CD4-positive, alpha-beta T cell (primary cell): ENCODE results near the gene CCL28. TPM values are rescaled to one million over a fixed set of nuclear protein-coding genes. Genes with fewer than 3 reads are reported as not detected.

Experiments
- ATAC-seq: fragments of 200-7000 bp; cut with Tn5 transposase; one replicate; pipeline ENCODE4 v1.10.0; 2022; ENCODE audit warnings: mild to moderate bottlenecking; ENCODE audit not compliant: poor library complexity
- CTCF ChIA-PET: fragments of 350-600 bp; sonication (Branson Sonifier 250); formaldehyde crosslinking; loops from one replicate; lab custom pipeline; 2021; ENCODE audit warnings: antibody characterized with exemption, inconsistent platforms; lab: Charles Lee
- POLR2A ChIA-PET: fragments of 350-600 bp; sonication (Branson Sonifier 250); formaldehyde crosslinking; loops from one replicate; lab custom pipeline; 2021; ENCODE audit warnings: antibody characterized with exemption, inconsistent platforms; lab: Charles Lee
- DNase-seq, 14 experiments: peaks; one replicate each; pipeline ENCODE4 v3.0.0-alpha.2; 2013 to 2020; ENCODE audit warnings: mixed read lengths in 2 of 14
- H3K27ac ChIP-seq, 2 donors: one replicate each; pipeline versions ENCODE4 v1.5.1 to v1.7.0; 2013; ENCODE audit warnings: low read length in 2 of 2, low read depth in 1 of 2, mild to moderate bottlenecking in 1 of 2
- H3K27me3 ChIP-seq, 2 experiments: 1 replicate in 1 of 2; 2 replicates in 1 of 2; pipeline versions ENCODE4 v1.6.1 to v1.7.0; 2013; ENCODE audit warnings: low read length in 2 of 2, control low read depth in 1 of 2, mild to moderate bottlenecking in 1 of 2, moderate library complexity in 1 of 2; ENCODE audit not compliant: insufficient read depth in 2 of 2, control insufficient read depth in 1 of 2
- H3K36me3 ChIP-seq: one replicate; pipeline ENCODE4 v1.6.1; 2013; ENCODE audit warnings: low read length, control low read depth; ENCODE audit not compliant: insufficient read depth
- H3K4me1 ChIP-seq: one replicate; pipeline ENCODE4 v1.6.1; 2013; ENCODE audit warnings: low read length, control low read depth; ENCODE audit not compliant: insufficient read depth
- H3K4me3 ChIP-seq: one replicate; pipeline ENCODE4 v1.5.1; 2013; ENCODE audit warnings: mild to moderate bottlenecking, low read length, moderate library complexity
- H3K9me3 ChIP-seq, 2 experiments: 1 replicate in 1 of 2; 2 replicates in 1 of 2; pipeline versions ENCODE4 v1.6.1 to v1.7.0; 2013; ENCODE audit warnings: low read length in 2 of 2, mild to moderate bottlenecking in 2 of 2, control low read depth in 1 of 2, moderate library complexity in 1 of 2; ENCODE audit not compliant: control insufficient read depth in 1 of 2, insufficient read depth in 1 of 2
- H3K27ac Mint-ChIP-seq: one replicate; pipeline ENCODE4 v1.8.0; 2020; ENCODE audit warnings: mixed read lengths
- H3K27me3 Mint-ChIP-seq: one replicate; pipeline ENCODE4 v1.8.0; 2021; ENCODE audit warnings: mixed read lengths
- H3K36me3 Mint-ChIP-seq: one replicate; pipeline ENCODE4 v1.8.0; 2021; ENCODE audit warnings: low read depth, mixed read lengths
- H3K4me1 Mint-ChIP-seq: one replicate; pipeline ENCODE4 v1.8.0; 2021; ENCODE audit warnings: low read depth, mixed read lengths
- H3K4me3 Mint-ChIP-seq: one replicate; pipeline ENCODE4 v1.8.0; 2020; ENCODE audit warnings: mild to moderate bottlenecking, mixed read lengths
- H3K9me3 Mint-ChIP-seq: one replicate; pipeline ENCODE4 v1.8.0; 2020; ENCODE audit warnings: mixed read lengths
- CTCF ChIP-seq: fragments of 200-600 bp; IDR thresholded peaks from one replicate; pipeline ENCODE4 v1.8.0; 2022; ENCODE audit warnings: antibody characterized with exemption, mild to moderate bottlenecking
- intact Hi-C, 2 experiments: fragments of 100-400 bp; cut with DNase I in 1 of 2; cut with micrococcal nuclease in 1 of 2; formaldehyde crosslinking; loops; one replicate each; pipeline versions ENCODE4 v1.15.1 to v1.9.0; 2023 to 2025; cut with DNase I, micrococcal nuclease
- total RNA-seq, 174 experiments: library from RNA in 2 of 174; stranded (reverse) in 2 of 174; gene quantifications; one replicate each; pipeline ENCODE4 v1.2.3 and lab custom pipeline; 2021 to 2026

The CCL28 gene
- total RNA-seq, 2 experiments from 2014 or later, result 20.6 to 20.9 TPM

- no peaks in the 10 kb centered on the region for H3K27me3 ChIP-seq
- no peaks in the 10 kb centered on the region for H3K9me3 ChIP-seq
- POLR2A ChIA-PET, result no interaction called here
- no peak for TF ChIP-seq CTCF
- no peak for ATAC-seq
- H3K36me3 ChIP-seq, result no peaks in the 10 kb centered on the region
- DNase-seq, result no peak
- no peaks in the 10 kb centered on the region for H3K4me1 Mint-ChIP-seq
- H3K27ac ChIP-seq, result no peak overlapping the region
- H3K4me3 ChIP-seq, result no peak overlapping the region
- no peaks in the 10 kb centered on the region for H3K4me1 ChIP-seq
- H3K27ac Mint-ChIP-seq, result no peak overlapping the region
- CTCF ChIA-PET, result no interaction called here
- H3K4me3 Mint-ChIP-seq, result no peak overlapping the region
- H3K27me3 Mint-ChIP-seq, result no peaks in the 10 kb centered on the region
- intact Hi-C loops, result no loop called here
- H3K36me3 Mint-ChIP-seq, result no peaks in the 10 kb centered on the region
- H3K9me3 Mint-ChIP-seq, result peaks cover 2% of the 10 kb centered on the region
Measured at GRCh38 chr5:43354774-43355173, 57.4 kb downstream of the CCL28 start.

- no peaks in the 10 kb centered on the region for H3K36me3 Mint-ChIP-seq
- H3K36me3 ChIP-seq, result no peaks in the 10 kb centered on the region
- H3K4me1 Mint-ChIP-seq, result no peaks in the 10 kb centered on the region
- H3K4me1 ChIP-seq, result no peaks in the 10 kb centered on the region
- DNase-seq (no peak), ATAC-seq (no peak)
- H3K27ac ChIP-seq, result no peak overlapping the region
- intact Hi-C loops, result no loop called here
- POLR2A ChIA-PET, result no interaction called here
- no peak for TF ChIP-seq CTCF
- no peak overlapping the region for H3K27ac Mint-ChIP-seq
- H3K9me3 ChIP-seq, result no peaks in the 10 kb centered on the region
- H3K27me3 Mint-ChIP-seq, result no peaks in the 10 kb centered on the region
- no peaks in the 10 kb centered on the region for H3K9me3 Mint-ChIP-seq
- no peaks in the 10 kb centered on the region for H3K27me3 ChIP-seq
- H3K4me3 ChIP-seq, result no peak overlapping the region
- CTCF ChIA-PET, result no interaction called here
- no peak overlapping the region for H3K4me3 Mint-ChIP-seq
Measured at GRCh38 chr5:43353668-43354067, 58.5 kb downstream of the CCL28 start.

- Mint-ChIP-seq H3K36me3 (no peaks in the 10 kb centered on the region), H3K4me3 (no peak overlapping the region)
- POLR2A ChIA-PET, result no interaction called here
Measured at GRCh38 chr5:43352915-43353314, 59.3 kb downstream of the CCL28 start.

More at GRCh38 chr5:43352915-43353314, 59.3 kb downstream of the CCL28 start:
- no peak for TF ChIP-seq CTCF
- Mint-ChIP-seq H3K27me3 (no peaks in the 10 kb centered on the region), H3K9me3 (no peaks in the 10 kb centered on the region), H3K27ac (no peak overlapping the region), H3K4me1 (no peaks in the 10 kb centered on the region)
- CTCF ChIA-PET, result no interaction called here
- intact Hi-C loops, result no loop called here
- no peaks in the 10 kb centered on the region for H3K36me3 ChIP-seq
- no peak overlapping the region for H3K27ac ChIP-seq
- no peaks in the 10 kb centered on the region for H3K4me1 ChIP-seq
- no peaks in the 10 kb centered on the region for H3K9me3 ChIP-seq
- no peak for DNase-seq
- ATAC-seq, result no peak
- no peak overlapping the region for H3K4me3 ChIP-seq
- H3K27me3 ChIP-seq, result no peaks in the 10 kb centered on the region
